ENCODE measurements around the gene PADI1.

Gene PADI1

GRCh38 chr1:17183388-17184160 lies 21.4 kb upstream of the PADI1 start:
- DNase-seq = no peak

DNA sequence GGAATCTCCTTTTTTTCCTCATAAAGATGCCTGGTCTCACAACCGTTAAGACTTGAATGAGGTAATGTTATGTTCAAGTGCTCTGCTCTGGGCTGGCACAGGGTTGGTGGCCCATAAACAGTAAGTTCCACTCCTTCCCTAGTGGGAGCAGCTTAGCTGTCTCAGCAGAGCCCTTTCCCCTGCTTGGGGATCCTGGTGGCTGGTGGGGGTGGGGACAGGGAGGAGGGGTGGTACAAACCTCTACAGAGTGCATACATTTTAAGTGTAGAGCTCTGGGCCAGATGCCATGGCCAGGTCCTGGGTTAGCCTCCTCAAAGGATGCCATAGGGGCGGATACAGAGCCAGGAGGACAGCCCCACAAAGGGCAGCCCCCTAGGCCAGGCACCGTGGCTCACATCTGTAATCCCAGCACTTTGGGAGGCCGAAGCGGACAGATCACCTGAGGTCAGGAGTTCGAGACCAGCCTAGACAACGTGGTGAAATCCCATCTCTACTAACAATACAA lies 20.7 kb upstream of the PADI1 start:
- no peak for DNase-seq

DNA sequence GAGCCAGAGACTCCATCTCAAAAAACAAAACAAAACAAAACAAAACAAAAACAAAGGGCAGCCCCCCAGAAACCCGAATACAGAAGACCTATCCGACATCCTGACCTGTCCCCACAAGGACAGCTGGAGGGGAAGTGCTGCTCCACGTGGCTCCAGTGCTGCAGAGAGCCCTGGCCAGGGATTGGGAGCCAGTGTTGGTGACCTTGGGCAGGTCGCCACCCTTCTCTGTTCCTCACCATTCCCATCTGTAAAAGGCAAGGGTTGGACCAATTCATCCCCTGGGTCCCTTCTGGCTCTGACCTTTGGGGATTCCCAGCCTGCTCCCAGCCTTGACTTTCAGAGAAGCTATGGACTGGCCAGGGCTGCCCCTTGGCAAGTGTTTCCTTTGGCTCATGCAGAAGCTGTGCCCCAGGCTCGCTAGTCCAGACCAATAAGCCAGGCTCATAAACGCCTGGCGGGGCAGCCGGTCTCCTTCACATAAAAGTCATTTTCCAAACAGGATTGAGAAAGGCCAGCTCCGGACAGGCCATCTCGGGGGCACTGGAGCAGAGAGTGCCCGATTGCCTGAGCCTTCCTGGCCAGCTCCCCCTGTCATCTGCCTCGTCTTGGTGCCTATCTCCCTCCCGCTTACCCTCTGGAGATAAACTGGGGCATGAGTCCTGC lies 20.0 kb upstream of the PADI1 start:
- no peak for DNase-seq

GRCh38 chr1:17185485-17185860 lies 19.5 kb upstream of the PADI1 start:
- DNase-seq = no peak

- DNase-seq = no peak
Measured at GRCh38 chr1:17186216-17186909, 18.6 kb upstream of the PADI1 start.

DNA sequence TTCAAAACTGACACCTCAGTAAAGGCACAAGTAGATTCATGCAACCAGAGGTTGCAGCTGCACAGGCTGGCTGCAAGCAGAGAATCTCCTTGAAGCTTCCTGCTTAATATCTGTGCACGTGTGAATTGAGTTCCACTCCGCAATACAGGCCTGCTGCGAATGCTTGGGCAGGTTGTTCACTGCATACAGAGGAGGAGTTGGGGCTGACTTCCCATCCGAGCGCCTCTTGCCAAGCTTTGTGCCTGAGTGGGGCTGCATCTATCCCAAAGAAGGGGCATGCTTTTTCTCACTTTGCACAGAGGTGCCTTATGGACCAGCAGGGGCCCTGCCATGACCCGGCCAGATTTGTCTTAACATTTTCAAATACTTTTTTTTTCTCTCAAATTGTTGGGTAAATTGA lies 17.9 kb upstream of the PADI1 start:
- no peak for DNase-seq

DNA sequence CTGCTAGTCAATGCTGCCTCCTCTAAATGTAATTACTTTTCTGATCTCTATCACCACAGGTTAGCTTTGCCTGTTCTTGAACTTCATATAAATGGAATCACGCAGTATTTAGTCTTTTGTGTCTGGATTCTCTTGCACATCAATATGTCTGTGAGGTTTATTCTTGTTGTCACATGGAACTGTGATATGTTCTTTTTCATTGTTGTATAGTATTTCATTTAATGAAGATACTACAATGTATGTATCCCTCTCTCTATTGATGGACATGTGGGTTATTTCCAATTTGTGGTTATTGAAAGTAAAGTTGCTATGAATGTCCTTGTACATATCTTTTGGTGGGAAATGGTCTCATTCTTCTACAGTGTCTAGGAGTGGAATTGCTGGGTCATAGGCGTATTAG lies 16.7 kb upstream of the PADI1 start:
- no peak for DNase-seq

DNA sequence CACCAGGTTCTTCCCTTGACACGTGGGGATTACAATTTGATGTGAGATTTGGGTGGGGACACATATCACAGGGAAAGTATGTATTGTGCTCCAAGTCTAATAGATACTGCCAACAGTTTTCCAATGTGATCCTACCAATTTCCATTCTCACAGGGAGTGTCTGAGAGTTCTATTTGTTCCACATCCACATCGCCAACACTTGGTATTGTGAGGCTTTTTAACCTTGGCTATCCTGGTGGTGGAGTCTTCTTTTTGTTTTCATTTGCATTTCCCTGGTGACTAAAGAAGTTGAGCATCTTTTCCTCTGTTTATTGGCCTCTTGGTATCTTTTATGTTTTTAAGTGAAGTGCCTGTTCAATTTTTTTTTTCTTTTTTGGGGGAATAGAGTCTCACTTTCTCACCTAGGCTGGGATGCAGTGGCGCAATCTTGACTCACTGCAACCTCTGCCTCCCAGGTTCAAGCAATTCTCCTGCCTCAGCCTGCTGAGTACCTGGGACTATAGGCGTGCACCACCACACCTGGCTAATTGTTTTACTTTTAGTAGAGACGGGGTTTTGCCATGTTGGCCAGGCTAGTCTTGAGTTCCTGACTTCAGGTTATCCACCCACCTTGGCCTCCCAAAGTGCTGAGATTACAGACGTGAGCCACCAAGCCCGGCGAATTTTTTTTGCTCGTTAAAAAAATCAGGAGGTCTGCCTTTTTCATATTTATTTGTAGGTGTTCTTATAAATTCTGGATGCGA lies 15.9 kb upstream of the PADI1 start:
- DNase-seq = no peak

GRCh38 chr1:17189632-17189990 lies 15.3 kb upstream of the PADI1 start:
- DNase-seq = no peak

DNA sequence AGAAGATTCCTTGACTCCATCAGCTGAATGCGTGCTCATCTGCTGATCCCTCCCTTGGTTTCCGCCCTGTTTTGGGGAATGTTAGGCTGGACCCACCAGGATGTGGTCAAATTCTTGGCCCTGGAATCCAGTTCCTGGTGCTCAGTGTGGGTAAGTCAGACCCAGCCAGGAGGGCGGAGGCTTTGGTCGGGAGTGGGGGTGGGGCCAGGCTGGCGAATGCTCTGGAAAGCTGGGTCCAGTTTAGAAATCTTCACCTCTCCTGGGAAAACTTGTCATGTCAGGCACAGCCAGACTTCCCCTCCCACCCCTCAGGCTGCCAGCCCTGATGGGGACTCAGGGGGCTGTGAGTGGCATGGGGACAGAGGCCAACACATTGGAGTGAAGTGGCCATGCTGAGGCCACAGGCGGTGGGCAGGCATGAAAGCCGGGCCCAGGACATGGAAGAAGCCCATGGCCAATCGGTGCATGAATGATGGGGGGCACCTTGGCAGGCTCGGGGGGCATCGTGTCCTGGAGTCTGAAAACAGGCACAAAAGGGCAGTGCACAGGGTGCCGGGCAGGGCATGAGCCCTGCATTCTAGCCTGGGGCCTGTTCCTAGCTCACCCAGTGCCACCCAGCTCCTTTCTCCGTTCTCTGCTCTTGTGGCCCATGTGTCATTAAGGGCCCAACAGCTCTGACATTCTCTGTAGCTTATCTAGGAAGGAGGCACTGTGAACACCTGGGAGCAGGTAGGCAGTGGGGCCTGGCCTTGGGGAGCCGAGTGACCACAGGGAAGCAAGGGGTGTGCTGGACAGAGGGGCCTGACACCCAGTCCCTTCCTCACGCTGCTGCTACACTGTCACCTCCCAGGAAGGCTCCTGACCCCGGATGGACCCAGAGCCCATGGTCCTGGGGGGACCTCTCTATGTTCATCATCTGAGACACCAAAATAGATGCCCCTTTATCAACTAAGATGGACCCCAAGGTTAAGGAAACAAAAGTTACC lies 14.6 kb upstream of the PADI1 start:
- no peak for DNase-seq

GRCh38 chr1:17191990-17192242 lies 13.0 kb upstream of the PADI1 start:
- no peak for DNase-seq

GRCh38 chr1:17192394-17193221 lies 12.3 kb upstream of the PADI1 start:
- DNase-seq = no peak

GRCh38 chr1:17193222-17194132 lies 11.5 kb upstream of the PADI1 start:
- no peak for DNase-seq

DNA sequence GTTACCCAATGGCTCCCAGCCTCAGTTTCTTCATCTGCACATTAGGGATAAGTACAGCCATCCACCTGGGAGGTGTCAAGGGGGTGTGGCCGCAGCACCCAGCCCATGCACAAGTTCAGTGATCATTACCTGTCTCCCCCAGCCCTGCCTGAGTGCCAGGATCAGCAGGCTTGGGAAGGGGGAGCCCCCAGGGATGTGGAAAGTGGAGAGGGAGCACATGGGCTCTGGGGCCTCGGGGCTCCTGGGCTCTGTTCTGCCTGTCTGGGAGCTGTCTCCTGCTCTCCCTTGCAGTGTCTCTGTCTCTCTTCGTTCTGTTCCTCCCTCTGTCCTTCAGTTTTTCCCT lies 10.8 kb upstream of the PADI1 start:
- DNase-seq = no peak

- no peak for DNase-seq
Measured at GRCh38 chr1:17194615-17195528, 10.1 kb upstream of the PADI1 start.

- DNase-seq = no peak
Measured at GRCh38 chr1:17195731-17196130, 9.2 kb upstream of the PADI1 start.

DNA sequence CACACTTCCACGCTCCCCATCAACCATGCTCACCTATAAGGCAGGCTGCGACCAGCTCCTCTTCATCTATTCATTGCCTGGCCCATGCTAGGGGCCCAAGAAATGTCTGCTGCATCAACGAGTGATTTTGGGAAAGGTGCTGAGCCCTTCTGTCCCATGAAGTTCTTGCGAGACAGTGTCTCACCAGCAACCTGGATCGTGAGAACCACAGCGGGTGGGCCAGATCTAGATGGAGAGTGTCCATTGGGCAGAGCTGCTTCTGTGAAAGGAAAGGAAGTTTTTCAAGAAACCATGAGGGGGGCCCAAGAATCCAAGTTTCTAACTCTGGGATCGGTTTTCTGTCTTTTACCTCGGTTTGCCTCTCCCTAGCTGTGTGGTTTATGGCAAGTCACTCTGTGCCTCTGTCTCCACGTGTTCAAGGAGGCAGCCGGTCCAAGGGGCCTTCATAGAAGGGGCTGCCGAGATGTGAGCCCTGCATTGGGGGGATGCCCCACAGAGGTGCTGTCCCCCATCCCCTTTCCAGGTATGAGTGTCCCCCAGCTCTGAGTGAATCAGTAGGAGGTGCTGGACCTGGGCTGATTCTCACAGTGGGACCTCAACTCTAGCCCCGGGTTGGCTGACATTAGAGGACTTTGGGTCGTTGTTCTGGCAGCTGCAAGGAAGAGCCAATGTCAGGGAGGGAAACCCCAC lies 8.3 kb upstream of the PADI1 start:
- DNase-seq = no peak

DNA sequence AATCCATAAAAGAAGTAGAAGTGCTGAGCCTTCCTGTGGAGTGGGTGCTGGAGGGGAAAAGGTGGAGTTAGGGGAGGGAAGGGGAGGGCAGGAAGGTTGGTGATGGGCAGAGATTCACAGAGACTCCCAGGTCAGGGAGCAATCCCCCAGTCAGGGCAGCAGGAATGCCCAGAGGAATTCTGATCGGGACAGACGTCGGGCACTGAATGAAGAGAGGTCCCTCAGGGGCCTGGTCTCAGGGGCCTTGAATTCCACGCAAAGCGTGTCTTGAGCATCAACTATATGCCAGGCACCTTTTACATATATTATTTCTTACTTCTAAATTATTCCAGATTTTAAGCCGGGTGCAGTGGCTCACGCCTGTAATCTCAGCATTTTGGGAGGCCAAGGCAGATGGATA lies 7.2 kb upstream of the PADI1 start:
- DNase-seq = no peak
